Coronary artery (tissue), 2 donors: ENCODE data around the gene TTC28.
"Not testable (repeated sequence)": the region's sequence is repeated elsewhere in the genome, so short reads cannot be mapped to it uniquely, and the experiment has no call there.

Experiments
- DNase-seq: peaks from one replicate; pipeline ENCODE4 v3.0.0-alpha.2; 2017; ENCODE audit warnings: low spot score
- H3K27ac ChIP-seq, 2 donors: fragments of 200-600 bp; sonication (generic); one replicate each; pipeline ENCODE4 v1.5.1; 2016 to 2019
- H3K4me3 ChIP-seq: fragments of 200-600 bp; sonication (generic); 2 replicates; pipeline ENCODE4 v1.5.1; 2016; ENCODE audit warnings: mild to moderate bottlenecking, moderate library complexity
- TF ChIP-seq, protein P1 (sequence below): fragments of 200-600 bp; sonication (generic); IDR thresholded peaks from one replicate; pipeline ENCODE4 v1.5.1; 2019; ENCODE audit warnings: antibody characterized with exemption

TTC28 gene

GRCh38 chr22:28637225-28637624, 42.4 kb downstream of the TTC28 start:
- Histone ChIP-seq H3K4me3 (no peak overlapping the region), H3K27ac (no peak overlapping the region)
- DNase-seq: no peak
- TF ChIP-seq, protein P1, sequence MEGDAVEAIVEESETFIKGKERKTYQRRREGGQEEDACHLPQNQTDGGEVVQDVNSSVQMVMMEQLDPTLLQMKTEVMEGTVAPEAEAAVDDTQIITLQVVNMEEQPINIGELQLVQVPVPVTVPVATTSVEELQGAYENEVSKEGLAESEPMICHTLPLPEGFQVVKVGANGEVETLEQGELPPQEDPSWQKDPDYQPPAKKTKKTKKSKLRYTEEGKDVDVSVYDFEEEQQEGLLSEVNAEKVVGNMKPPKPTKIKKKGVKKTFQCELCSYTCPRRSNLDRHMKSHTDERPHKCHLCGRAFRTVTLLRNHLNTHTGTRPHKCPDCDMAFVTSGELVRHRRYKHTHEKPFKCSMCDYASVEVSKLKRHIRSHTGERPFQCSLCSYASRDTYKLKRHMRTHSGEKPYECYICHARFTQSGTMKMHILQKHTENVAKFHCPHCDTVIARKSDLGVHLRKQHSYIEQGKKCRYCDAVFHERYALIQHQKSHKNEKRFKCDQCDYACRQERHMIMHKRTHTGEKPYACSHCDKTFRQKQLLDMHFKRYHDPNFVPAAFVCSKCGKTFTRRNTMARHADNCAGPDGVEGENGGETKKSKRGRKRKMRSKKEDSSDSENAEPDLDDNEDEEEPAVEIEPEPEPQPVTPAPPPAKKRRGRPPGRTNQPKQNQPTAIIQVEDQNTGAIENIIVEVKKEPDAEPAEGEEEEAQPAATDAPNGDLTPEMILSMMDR: no peak

DNA sequence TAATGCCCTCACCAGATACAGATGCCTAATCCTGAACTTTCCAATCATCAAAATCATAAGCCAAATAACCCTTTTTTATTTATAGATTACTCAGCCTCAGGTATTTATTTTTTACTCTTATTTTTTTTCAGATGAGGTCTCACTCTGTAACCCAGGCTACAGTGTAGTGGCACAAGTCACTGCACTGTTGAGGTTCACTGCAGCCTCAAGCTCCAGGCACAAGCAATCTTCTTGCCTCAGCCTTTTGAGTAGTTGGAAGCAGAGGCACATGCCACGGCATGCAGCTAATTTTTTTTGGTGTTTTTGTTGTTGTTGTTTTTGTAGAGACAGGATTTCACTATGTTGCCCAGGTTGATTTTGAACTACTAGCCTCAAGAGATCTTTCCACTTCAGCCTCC, 49.5 kb downstream of the TTC28 start:
- Histone ChIP-seq H3K4me3 (no peak overlapping the region), H3K27ac (no peak overlapping the region)
- DNase-seq: no peak
- TF ChIP-seq, protein P1: no peak

DNA sequence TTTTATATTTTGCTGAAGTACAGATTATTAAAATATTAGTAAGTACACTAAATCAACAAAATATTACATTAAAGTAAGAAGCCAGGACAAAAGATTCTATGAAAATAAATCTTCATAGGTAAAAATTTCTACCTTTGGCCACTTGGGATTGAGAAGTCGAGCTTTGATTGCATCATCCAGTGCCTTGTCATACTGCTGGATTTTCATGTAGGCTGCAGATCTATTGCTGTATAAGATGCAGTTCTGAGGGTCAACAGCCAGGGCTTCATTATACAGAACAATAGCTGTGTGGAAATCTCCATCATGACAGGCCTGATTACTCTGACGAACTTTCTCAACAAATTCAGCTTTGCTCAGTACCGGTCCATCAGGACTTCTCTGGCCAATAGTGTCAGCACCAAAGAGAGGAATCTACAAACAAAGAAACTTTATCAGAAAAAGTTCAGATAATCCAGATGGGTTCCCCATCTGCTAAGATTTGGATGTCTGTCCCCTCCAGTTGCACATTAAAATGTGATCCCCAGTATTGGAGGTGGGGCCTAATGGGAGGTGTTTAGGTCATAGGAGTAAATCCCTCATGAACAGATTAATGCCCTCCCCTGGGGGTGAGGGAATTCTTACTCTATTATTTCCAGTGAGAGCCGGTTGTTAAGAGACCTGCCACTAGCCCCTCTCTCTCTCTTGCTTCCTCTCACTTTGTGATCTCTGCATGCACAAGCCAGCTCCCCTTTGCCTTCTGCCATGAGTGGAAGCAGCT, 50.0 kb downstream of the TTC28 start:
- no peak for DNase-seq
- TF ChIP-seq, protein P1: no peak
- Histone ChIP-seq H3K27ac (no peak overlapping the region), H3K4me3 (no peak overlapping the region)

GRCh38 chr22:28628766-28629165, 50.9 kb downstream of the TTC28 start:
- TF ChIP-seq, protein P1: no peak
- H3K4me3 ChIP-seq: no peak overlapping the region
- no peak for DNase-seq
- no peak overlapping the region for H3K27ac ChIP-seq

DNA sequence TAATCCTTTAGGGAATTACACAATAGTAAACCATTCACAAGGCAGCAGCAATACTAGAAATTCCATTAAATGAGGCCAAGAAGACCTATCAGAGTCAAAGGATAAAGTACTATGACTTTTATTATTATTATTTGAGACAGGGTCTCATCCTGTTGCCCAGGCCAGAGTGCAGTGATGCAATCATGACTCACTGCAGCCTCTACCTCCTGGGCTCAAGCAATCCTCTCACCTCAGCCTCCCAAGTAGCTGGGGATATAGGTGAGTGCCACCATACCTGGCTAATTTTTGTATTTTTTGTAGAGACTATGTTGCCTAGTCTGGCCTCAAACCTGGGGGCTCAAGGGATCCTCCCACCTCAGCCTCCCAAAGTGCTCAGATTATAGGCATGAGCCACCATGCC, 51.8 kb downstream of the TTC28 start:
- no peak overlapping the region for H3K27ac ChIP-seq
- H3K4me3 ChIP-seq: no peak overlapping the region
- TF ChIP-seq, protein P1: no peak
- no peak for DNase-seq

- no peak for DNase-seq
- H3K4me3 ChIP-seq: no peak overlapping the region
- no peak overlapping the region for H3K27ac ChIP-seq
- TF ChIP-seq, protein P1: no peak
Measured at GRCh38 chr22:28620244-28620922, 59.3 kb downstream of the TTC28 start.

GRCh38 chr22:28619236-28619635, 60.4 kb downstream of the TTC28 start:
- no peak overlapping the region for H3K4me3 ChIP-seq
- no peak overlapping the region for H3K27ac ChIP-seq
- TF ChIP-seq, protein P1: no peak
- DNase-seq: no peak

DNA sequence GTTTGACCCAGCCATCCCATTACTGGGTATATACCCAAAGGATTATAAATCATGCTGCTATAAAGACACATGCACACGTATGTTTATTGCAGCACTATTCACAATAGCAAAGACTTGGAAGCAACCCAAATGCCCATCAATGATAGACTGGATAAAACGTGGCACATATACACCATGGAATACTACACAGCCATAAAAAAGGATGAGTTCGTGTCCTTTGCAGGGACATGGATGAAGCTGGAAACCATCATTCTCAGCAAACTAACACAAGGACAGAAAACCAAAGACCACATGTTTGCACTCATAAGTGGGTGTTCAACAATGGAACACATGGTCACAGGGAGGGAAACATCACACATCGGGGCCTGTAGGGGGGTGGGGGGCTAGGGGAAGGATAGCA, 64.2 kb downstream of the TTC28 start:
- DNase-seq, H3K27ac ChIP-seq, H3K4me3 ChIP-seq: not testable (repeated sequence)
